ENCODE measurements around the gene HBS1L. TPM values are rescaled to one million over a fixed set of nuclear protein-coding genes. Genes with fewer than 3 reads are reported as not detected.
"Not testable (repeated sequence)": the region's sequence is repeated elsewhere in the genome, so short reads cannot be mapped to it uniquely, and the experiment has no call there.

The HBS1L gene
- total RNA-seq, 1 experiment from 2014 or later: 160 TPM

DNA sequence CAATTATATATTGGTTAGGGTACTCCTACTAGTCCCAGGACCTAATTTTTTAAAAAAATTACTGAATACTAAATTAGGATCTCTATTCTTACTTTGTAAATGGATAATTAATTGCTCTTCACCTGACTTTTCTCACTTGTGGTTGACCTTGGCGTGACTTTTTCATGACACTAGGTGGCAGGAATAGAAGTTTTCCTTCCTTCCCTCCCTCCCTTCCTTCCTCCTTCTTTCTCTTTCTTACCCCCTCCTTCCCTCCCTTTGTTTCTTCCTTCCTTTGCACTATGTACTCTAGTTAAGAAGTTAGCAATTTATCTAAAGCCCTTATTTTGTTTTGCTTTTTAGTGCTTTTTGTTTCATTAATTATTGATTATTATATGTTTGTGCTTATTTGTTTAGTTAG lies 20.4 kb upstream of the HBS1L start:
- DNase-seq (ENCODE audit: low spot score): no peak

DNA sequence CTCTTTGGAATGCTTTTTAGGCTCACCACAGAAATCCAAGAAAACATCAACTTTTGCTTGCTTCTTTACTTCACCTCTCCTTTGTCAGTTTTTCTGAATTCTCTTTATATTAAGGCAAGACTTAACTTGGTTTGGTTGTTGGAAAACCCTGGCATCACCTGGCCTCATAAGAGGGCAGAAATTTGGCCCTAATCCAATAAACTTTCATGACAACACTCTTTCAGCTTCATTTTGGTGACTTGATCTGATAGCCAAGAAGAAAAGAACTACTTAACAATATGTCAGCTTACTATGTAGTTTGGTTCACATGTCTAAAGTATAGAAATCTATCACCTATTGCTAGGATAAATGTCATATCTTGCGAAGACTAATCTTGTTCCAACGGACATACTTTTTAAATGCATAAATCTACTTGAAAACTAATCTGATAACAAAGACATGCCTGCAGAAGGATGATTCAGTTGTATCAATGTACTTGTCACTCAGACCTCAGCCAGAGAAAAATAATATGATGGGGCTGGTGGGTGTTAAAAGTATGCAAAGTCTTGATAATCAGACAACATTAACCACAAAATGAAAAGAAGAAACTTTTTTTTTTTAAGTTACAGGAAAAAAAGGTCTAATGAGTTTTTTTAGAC lies 19.3 kb upstream of the HBS1L start:
- DNase-seq (ENCODE audit: low spot score): no peak

DNA sequence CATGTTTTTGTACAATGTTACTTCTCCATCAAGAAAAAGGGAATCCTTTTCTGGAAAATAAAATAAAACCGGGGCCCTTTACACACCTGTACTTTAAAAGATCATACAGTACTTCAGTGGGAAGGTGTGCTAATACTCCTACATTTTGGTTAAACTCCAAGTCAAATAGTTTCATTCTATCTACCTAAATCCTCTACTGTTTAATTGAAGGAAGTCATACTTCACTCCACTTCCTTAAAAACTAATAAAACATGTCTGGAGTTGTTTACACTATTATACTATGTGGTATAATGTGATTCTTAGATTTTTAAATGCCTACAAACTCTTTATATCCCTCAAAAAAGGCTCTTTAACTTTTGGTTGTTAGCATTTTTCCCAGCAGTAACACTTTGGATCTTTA lies 18.6 kb upstream of the HBS1L start:
- DNase-seq (ENCODE audit: low spot score): no peak

DNA sequence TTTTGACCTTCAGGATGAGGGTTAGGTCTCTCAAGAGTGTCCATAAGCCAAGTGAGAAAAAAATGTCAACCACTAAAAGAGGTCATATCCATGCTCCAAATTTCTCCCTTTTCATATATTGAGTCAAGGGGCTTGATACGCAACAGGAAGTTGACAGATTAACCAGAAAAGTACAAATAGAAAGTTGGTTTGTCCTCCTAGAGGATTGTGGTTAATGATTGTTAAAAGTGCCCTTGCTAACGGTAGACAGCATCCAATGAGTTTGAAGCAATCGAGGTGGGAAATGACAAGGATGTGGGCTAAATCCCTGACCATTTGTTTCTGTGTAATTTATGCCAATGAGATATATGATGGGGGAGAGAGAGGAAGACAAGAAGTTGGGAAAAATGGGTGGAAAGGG lies 18.1 kb upstream of the HBS1L start:
- no peak for DNase-seq (ENCODE audit: low spot score)

DNA sequence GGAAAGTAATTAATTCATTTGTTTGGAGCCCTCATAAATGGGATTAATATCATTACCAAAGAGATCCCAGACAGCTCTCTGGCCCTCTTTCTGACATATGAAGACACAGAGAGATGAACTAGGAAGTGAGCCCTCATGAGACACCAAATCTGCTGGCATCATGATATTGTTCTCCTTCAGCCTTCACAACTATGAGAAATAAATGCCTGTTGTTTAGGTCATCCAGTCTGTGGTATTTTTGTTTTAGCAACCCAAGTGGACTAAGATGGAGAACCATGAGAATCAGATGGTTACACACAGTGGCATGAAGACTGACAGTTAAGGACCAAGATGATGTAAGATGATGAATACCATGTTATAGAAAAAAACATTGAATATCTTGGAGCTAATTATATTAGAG lies 16.9 kb upstream of the HBS1L start:
- DNase-seq (ENCODE audit: low spot score): no peak

DNA sequence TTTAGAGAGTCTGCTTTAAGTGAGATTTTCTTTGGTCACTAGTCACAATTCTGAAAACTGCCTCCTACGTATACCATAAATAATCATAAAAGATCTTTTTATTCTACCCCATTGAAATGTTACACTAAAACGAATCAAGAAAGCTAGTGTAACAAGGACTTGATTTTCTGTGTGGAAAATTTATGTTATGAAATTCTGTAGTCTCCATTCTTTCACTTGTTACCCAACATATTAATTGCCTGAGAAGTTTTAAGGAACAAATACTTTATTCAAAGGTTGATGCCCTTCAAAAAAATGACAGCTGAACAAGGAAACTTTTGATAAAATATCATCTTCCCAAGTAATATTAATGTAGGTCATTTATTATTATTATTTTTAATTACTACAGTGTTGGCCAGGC lies 13.3 kb upstream of the HBS1L start:
- no peak for DNase-seq (ENCODE audit: low spot score)

DNA sequence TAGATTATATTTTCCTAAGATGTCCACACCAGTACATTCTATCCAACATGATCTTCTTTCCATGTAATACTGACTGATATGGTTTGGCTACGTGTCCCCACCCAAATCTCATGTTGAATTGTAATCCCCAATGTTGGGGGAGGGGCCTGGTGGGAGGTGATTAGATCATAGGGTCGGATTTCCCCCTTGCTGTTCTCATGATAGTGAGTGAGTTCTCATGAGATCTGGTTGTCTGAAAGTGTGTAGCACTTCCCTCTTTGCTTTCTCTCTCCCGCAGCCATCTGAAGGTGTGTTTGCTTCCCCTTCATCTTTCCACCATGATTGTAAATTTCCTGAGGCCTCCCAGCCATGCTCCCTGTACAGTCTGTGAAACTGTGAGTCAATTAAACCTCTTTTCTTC lies 12.2 kb upstream of the HBS1L start:
- no peak for DNase-seq (ENCODE audit: low spot score)

DNA sequence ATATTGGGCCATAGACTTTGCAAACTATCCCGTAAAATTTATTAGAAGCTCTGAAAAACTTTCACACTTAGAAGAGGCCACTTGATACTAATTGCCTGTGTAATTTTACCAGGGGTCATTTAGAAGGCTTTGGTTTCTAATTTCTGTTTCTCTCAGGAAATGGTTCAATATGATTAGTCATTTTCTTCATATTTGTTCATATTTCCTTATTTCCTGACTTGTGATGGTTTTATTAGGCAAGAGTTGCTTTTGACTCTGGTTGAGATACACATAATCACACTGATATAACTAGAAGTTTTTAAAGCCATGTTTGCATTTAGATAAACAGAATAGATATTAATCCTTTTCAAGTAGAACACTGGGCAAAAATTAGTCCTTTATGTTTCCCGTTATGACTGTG lies 11.8 kb upstream of the HBS1L start:
- DNase-seq (ENCODE audit: low spot score): no peak

DNA sequence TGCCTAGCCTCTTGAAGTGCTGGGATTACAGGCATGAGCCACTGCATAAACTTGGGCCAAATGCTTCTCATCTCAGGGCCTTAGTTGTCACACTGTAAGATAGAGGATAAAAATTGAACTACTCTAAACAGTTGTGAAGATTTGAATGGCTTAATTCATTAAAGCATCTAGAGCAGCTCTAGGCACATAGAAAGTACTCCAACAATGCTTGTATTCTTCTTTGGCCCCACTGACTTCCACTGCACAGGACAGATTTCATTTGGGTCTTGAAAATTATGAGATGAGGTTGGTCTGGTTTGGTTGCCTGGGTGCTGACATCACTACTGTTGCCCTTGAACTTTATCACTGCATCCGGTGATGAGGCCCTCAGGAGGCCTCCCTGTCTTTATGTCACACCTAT lies 10.0 kb upstream of the HBS1L start:
- DNase-seq (ENCODE audit: low spot score): no peak

DNA sequence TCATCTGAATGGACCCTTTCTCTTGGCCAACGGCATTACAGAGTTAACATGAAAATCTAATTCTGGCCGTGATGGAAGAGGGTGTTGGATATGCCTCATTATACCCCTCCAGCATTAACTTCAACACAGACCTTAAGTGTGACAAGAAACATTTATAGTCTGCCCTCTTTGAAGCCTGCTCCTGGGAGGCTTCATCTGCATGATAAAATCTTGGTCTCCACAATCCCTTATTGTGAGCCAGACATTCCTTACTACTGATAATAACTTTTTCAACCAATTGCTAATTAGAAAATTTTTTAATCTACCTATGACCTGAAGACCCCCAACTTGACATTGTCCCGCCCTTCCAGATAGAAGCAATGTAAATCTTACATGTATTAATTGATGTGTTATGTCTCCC lies 9.3 kb upstream of the HBS1L start:
- no peak for DNase-seq (ENCODE audit: low spot score)

DNA sequence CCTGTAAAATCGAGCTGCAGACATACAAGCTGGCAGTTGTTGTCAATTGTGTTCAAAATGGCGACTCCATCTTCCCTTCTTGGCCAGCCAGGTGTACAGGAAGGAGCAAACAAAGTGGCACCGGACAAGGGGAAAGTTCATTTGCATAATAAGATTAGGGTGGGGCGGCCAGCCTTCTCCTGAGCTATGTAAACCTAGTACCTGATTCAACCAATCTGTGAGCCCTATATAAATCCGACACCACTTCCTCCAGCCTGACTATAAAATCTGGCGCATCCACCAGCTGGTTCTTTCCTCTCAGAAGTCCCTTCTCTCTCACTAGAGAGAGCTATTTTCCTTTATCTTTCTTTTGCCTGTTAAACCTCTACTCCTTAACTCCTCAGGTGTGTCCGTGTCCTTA lies 8.1 kb upstream of the HBS1L start:
- DNase-seq (ENCODE audit: low spot score): no peak

DNA sequence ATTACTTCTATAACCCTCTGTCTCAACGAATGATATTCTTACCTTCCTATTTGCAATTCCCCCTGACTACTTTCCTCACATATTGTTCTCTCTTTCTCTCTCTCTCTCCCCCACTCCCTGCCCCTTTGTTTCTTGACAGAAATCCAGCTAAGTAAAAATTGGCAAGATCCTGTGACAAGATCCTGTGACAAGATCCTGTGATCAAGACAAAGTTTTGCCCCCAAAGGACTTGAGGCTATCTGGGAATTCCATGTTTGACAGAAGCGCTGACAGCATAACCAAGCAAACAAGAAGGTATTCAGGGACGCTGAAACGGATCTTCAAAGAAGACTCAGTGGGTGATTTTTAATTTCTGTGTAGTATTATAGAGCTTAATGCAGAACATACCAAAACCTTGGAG lies 5.5 kb upstream of the HBS1L start:
- no peak for DNase-seq (ENCODE audit: low spot score)

DNA sequence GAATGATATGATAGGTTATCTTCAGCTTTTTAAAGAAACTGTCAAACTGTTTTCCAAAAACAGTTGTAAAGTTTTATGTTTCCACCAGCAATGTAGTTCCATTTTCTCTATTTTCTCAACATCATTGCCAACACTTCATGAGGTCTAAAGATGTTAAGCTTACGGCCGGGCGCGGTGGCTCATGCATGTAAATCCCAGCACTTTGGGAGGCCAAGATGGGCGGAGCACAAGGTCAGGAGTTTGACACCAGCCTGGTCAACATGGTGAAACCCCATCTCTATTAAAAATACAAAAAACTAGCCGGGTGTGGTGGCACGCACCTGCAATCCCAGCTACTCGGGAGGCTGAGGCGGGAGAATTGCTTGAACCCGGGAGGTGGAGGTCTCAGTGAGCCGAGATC lies 3.7 kb upstream of the HBS1L start:
- DNase-seq (ENCODE audit: low spot score): not testable (repeated sequence)

DNA sequence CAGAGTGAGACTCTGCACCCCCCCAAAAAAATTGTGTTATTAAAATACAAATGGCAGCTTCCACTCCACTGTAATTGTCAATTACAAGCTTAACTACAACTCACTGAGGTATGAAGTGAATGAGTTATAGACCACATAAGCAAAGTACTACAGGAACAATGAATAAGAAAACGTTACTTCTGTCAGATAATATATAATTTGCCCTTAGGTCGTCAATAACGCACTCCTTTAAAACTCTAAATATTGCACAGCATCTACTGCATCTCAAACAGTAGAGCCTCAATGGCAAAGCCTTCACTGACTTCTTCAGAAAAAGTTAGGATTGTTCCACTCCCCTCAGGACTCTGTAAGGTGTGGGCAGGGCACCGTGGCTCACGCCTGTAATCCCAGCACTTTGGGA lies 2.0 kb upstream of the HBS1L start:
- no peak for DNase-seq (ENCODE audit: low spot score)

DNA sequence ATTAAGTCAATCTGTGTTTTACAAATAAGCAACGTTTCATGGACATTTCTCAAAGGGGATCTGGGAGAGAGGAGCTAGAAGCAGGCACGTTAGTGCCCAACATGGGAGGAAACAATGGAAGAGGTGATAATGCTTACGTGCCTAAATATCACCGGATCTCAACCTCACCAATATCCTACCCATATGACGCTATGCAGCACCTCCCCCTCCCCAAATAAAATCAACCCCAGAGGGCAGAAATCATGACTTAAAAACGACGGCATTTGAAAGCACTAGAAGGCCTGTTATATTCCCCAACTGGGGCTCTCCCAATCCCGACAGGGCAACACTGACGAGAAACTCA lies 425 bp downstream of the HBS1L start:
- no peak for DNase-seq (ENCODE audit: low spot score)

DNA sequence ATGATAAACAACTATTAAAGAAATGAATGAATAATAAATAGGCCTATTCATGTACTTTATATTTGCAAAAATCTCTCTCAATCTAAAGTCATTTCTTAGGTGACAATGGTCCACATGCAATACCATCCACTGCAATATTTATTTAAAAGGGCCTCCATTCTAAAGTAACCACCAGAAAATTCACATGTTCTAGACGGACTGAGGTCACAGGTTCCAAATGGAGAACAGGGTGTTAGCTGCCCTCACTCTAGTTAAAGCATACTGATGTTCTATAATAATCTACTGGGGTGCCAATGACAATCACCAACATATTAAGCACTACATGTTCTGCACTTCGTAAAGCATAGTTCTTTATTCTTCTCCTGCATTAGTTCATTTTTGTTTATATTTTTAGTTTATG lies 1.2 kb downstream of the HBS1L start:
- no peak for DNase-seq (ENCODE audit: low spot score)

DNA sequence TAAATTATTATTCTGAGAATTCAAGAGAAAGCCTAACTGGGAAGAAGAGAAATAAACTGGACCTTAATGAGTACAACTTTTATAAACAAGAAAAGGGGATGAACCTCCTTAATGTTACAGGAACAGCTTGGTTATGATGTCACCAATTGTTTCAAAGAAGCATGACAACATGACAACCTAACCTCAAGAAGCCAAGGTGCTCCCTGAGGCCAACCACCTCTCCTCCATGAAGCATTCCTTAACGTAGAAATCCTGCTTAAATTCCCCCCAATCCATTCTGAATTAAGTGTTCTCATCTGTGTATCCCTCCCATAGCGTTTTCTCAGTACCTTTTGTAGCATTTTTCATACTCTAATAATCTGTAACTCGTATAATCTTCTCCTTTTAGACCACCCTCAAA lies 1.7 kb downstream of the HBS1L start:
- DNase-seq (ENCODE audit: low spot score): no peak

DNA sequence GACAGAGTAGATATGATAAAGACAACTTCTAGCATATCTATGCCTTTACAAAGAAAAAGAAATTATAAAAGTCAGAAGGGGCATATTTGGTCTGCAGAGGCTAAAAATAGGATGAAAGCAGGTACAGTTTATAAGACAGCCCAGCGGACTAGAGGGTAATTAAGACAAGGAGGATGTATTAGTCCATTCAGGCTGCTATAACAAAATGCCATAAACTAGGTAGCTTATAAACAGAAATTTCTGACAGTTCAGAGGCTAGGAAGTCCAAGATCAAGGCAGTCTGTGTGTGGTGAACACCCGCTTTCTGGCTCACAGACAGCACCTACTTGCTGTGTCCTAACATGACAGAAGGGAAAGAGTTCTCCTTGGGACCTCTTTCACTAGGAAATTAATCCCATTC lies 5.7 kb downstream of the HBS1L start:
- no peak for DNase-seq (ENCODE audit: low spot score)

DNA sequence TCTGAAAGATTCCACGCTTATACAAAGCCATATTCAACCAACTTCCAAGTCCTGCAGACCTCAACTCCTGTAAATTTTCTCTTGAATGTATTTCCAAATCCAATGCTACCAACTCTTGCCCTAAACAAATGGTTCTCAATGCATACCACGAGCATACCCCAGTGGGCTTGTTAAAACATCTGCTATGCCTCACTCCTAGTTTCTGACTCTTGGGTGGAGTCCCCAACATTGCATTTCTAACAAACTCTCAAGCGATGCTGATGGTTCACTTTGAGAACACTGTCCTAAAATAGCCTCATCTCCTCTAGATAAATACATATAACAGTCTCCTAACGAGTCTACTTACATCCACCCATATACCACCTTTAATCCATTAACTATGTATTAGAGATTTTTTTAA lies 7.3 kb downstream of the HBS1L start:
- DNase-seq (ENCODE audit: low spot score): no peak

DNA sequence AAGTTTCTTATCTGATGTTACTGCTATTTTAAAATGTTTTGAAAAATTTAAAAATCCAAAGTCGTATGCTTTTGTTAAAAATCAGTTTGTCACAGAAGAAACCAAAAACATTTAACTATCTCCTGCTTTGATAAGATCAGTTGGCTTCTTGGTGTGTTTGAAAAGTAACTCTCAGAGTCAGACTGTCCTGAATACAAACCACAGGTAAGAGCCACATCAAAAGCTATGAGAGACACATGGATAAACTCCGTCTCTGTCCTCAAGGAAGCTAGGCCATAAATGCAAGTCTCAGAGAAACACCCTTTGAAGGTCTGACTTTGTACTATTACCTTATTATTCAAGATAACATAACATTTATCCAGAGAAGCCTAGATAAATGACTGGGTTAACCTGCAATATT lies 7.7 kb downstream of the HBS1L start:
- DNase-seq (ENCODE audit: low spot score): no peak

DNA sequence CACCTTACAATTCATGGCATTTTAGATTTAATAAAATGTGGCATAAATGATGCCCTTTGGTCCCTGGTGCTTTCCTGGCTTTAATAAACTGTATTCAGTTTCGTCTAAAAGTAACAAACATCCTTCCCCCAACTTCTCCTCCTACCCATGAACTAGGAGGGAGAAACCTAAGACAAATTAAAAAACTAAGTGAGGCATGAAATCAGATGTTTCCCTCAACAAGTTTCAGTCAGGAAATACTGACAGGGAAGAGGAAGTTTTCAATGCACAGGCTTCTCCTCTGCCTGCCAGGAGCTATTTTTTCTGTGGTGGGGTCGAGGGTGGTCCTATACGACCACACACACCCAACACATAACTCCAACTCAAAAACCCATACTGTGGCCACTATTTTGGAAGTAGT lies 10.0 kb downstream of the HBS1L start:
- DNase-seq (ENCODE audit: low spot score): no peak

DNA sequence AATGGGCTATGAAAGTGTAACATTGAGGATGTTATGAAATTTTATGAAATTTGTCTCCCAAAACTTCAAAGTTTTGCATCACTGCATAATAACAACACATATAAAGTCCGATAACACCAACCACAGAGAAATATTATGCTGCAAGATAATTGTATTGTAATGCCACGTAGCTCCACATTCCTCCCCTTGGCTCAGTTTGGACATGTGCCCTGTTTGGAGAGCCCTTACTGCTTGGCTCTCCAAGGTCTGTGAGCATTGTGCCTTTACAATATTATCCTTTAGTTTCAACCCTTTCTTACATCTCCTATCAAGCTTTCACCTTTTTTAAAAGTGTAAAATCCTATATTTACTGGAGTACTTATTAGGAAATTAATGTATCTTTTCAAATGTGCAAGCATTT lies 10.8 kb downstream of the HBS1L start:
- no peak for DNase-seq (ENCODE audit: low spot score)

DNA sequence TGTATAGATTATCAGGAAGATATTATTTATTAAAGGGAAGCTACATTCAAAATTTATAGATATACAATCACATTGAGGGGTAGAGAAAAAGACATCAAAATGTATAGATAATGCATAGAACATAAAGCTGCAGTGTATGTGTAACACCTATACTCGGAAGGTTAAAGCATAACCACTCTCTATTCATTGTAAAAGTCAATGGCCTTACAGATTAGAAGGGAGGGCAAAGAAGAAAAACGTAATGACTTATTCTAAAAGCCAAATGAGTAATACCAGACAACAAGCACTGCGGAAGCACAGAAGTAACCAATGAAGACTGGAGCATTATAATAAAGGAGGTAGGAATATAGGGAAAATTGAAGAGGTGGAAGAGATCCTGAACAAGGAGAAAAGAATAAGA lies 11.3 kb downstream of the HBS1L start:
- no peak for DNase-seq (ENCODE audit: low spot score)

DNA sequence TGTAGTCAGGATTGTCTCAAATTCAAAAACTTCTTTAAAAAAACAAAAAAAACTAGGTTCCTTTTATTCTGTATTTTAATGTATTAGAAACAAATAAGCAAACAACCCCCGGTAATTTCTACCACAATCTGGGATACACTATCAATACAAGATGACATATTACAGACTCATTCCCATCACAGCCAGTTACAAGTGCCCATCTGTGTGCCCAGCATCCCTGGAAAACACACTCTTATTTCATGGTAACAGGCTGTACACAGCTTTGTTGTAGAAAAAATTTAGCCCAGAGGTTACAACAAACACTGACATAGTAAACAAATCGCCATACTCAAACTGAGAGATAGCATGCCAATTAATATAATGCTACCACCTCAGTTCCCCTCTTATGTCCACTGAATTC lies 16.3 kb downstream of the HBS1L start:
- DNase-seq (ENCODE audit: low spot score): no peak

DNA sequence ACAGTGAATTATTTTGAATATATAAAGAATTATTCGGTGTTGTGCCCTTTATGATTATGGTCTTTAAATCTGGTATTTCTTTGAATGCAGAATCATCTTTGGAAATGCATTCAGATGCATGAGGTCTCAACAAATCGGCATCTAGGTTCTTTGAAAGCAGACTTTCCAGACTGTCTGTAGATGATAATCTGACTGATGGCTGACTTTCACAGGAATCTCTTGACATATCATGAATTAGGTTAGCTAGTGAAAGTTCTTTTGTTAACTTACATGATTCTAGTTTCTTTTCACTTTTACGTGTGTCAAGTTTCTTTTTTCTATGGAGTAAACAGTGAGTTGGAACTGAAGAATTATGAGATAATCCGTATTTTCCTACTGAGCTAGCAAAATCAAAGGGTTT lies 17.1 kb downstream of the HBS1L start:
- no peak for DNase-seq (ENCODE audit: low spot score)

Data from A172 (cell line).